Endothelial cell of umbilical vein (primary cell): Measurements from ENCODE around the gene C11orf21. TPM values are rescaled to one million over a fixed set of nuclear protein-coding genes. Genes with fewer than 3 reads are reported as not detected.

Experiments used
- BruUV-seq: library from RNA; stranded (reverse); fragments of 400-500 nt; replicated peaks from 2 replicates; lab custom pipeline; 2021; lab: Mats Ljungman, UMichigan
- CTCF ChIA-PET: fragments of 300-600, 350-600 bp; sonication (Branson Sonifier 250); formaldehyde crosslinking; loops from one replicate; lab custom pipeline; 2021; ENCODE audit warnings: antibody characterized with exemption, inconsistent platforms; lab: Charles Lee
- POLR2A ChIA-PET: fragments of 300-600, 350-600 bp; sonication (Branson Sonifier 250); formaldehyde crosslinking; loops from one replicate; lab custom pipeline; 2021; ENCODE audit warnings: antibody characterized with exemption, inconsistent platforms; lab: Charles Lee
- DNase-seq: peaks from one replicate; pipeline ENCODE4 v3.0.0-alpha.2; 2011; ENCODE audit warnings: low read depth, low spot score
- FAIRE-seq: peaks from 2 replicates; lab custom pipeline; 2011; peaks lifted over from hg19 to GRCh38; lab: Jason Lieb, UNC
- H2AFZ ChIP-seq: 2 replicates; pipeline ENCODE4 v1.6.0; 2012; ENCODE audit warnings: low read depth, low read length, control low read depth, inconsistent platforms
- H3K27ac ChIP-seq: 2 replicates; pipeline ENCODE4 v1.5.1; 2011; ENCODE audit warnings: low read depth, mild to moderate bottlenecking, control low read depth, low read length, moderate library complexity; ENCODE audit not compliant: insufficient read depth
- H3K27me3 ChIP-seq, 2 experiments: 2 replicates each; pipeline versions ENCODE4 v1.6.0 to v1.6.1; 2011; ENCODE audit warnings: low read length in 2 of 2, mixed read lengths in 1 of 2; ENCODE audit not compliant: control insufficient read depth in 2 of 2, insufficient read depth in 2 of 2
- H3K36me3 ChIP-seq, 2 experiments: 2 replicates in 1 of 2; 3 replicates in 1 of 2; pipeline ENCODE4 v1.5.1; 2011; ENCODE audit warnings: low read length in 2 of 2, mild to moderate bottlenecking in 1 of 2, moderate library complexity in 1 of 2; ENCODE audit not compliant: control insufficient read depth in 2 of 2, insufficient read depth in 2 of 2; ENCODE audit errors: extremely low read depth in 1 of 2
- H3K4me1 ChIP-seq: 3 replicates; pipeline ENCODE4 v1.5.1; 2011; ENCODE audit warnings: mild to moderate bottlenecking, low read length; ENCODE audit not compliant: control insufficient read depth, insufficient read depth; ENCODE audit errors: extremely low read depth
- H3K4me2 ChIP-seq: 2 replicates; pipeline ENCODE4 v1.6.1; 2011; ENCODE audit warnings: low read length, control low read depth, mixed read lengths; ENCODE audit not compliant: insufficient read depth
- H3K4me3 ChIP-seq, 3 experiments: fragments of 200-600 bp in 1 of 3; sonication (generic), shearing (Covaris generic) in 1 of 3; replicated peaks in 1 of 3; 2 replicates each; pipeline ENCODE4 v1.5.1; 2011 to 2016; ENCODE audit warnings: control low read depth in 3 of 3, low read length in 3 of 3, mild to moderate bottlenecking in 2 of 3, inconsistent platforms in 1 of 3, low read depth in 1 of 3, moderate library complexity in 1 of 3; ENCODE audit not compliant: insufficient read depth in 1 of 3
- H3K79me2 ChIP-seq: 2 replicates; pipeline ENCODE4 v1.6.0; 2012; ENCODE audit warnings: low read length, inconsistent platforms; ENCODE audit not compliant: control insufficient read depth, insufficient read depth
- H3K9ac ChIP-seq: replicated peaks from 2 replicates; pipeline ENCODE3; 2011; ENCODE audit warnings: low read length, control low read depth; ENCODE audit not compliant: insufficient read depth; ENCODE audit errors: extremely low read depth
- H3K9me1 ChIP-seq: replicated peaks from 3 replicates; pipeline ENCODE4 v1.6.0; 2011; ENCODE audit warnings: mild to moderate bottlenecking, low read length; ENCODE audit not compliant: control insufficient read depth, insufficient read depth; ENCODE audit errors: extremely low read depth
- H3K9me3 ChIP-seq: replicated peaks from 2 replicates; pipeline ENCODE4 v1.5.1; 2012; ENCODE audit warnings: low read length, inconsistent platforms; ENCODE audit not compliant: control insufficient read depth, insufficient read depth
- H4K20me1 ChIP-seq: replicated peaks from 2 replicates; pipeline ENCODE3; 2011; ENCODE audit warnings: mild to moderate bottlenecking, low read length; ENCODE audit not compliant: control insufficient read depth, insufficient read depth; ENCODE audit errors: extremely low read depth
- CTCF ChIP-seq, 2 donors: IDR thresholded peaks; 1 replicate in 1 of 2; 2 replicates in 1 of 2; pipeline ENCODE4 v1.5.1; 2011; ENCODE audit warnings: low read length in 2 of 2, mild to moderate bottlenecking in 2 of 2, moderate library complexity in 2 of 2, control low read depth in 1 of 2, inconsistent platforms in 1 of 2, low read depth in 1 of 2; ENCODE audit not compliant: insufficient read depth in 1 of 2; ENCODE audit errors: extremely low read depth in 1 of 2
- EZH2 ChIP-seq: IDR thresholded peaks from 2 replicates; pipeline ENCODE4 v1.6.1; 2012; ENCODE audit warnings: borderline replicate concordance, low read depth, mild to moderate bottlenecking, moderate library complexity, low read length, inconsistent platforms; ENCODE audit not compliant: severe bottlenecking
- FOS ChIP-seq: IDR thresholded peaks from 2 replicates; pipeline ENCODE4 v1.6.1; 2011; ENCODE audit warnings: mild to moderate bottlenecking, low read length, moderate library complexity, borderline replicate concordance; ENCODE audit not compliant: insufficient read depth
- JUN ChIP-seq: IDR thresholded peaks from 2 replicates; pipeline ENCODE4 v1.6.1; 2011; ENCODE audit warnings: borderline replicate concordance, low read depth; ENCODE audit not compliant: insufficient read length, insufficient read depth
- MAX ChIP-seq: IDR thresholded peaks from 2 replicates; pipeline ENCODE4 v1.6.1; 2011; ENCODE audit not compliant: insufficient read depth, insufficient read length
- MYC ChIP-seq: IDR thresholded peaks from one replicate; pipeline ENCODE4 v1.6.1; 2011; ENCODE audit warnings: mild to moderate bottlenecking, low read depth, low read length
- POLR2AphosphoS5 ChIP-seq: IDR thresholded peaks from 2 replicates; pipeline ENCODE4 v1.6.1; 2012; ENCODE audit warnings: low read depth, mild to moderate bottlenecking, control low read depth, low read length, moderate library complexity; ENCODE audit not compliant: insufficient read depth
- dilution Hi-C: fragments of 300-500 bp; cut with MboI; formaldehyde crosslinking; loops from one replicate; pipeline ENCODE4 v1.15.0; 2019; ENCODE audit warnings: low sequenced_read_pairs; ENCODE audit not compliant: extremely low pct_ligation_motif_present
- intact Hi-C: fragments of 100-400 bp; cut with micrococcal nuclease; formaldehyde crosslinking; loops from one replicate; pipeline ENCODE4 v1.10.0; 2022
- polyA plus RNA-seq, 4 experiments: library from polyadenylated mRNA; depleted of rRNA in 3 of 4; stranded (reverse) in 3 of 4; unstranded in 1 of 4; fragments of >200 nt; gene quantifications; 2 replicates each; pipeline versions ENCODE4 v1.2.1 to v1.2.3, GENCODE V29; 2011 to 2012; ENCODE audit warnings: missing spikeins in 1 of 4
- total RNA-seq: library from RNA; stranded (reverse); gene quantifications from 2 replicates; pipeline ENCODE4 v1.2.3, GENCODE V29; 2021

The C11orf21 gene
- total and polyA plus RNA-seq, 2 donors (not counting 3 experiments of a cell fraction or from before 2014, with no cell fraction given): not detected

GRCh38 chr11:2298131-2298794 lies 3.5 kb downstream of the C11orf21 start:
- no peak for DNase-seq
- no peak for FAIRE-seq
- H3K36me3 ChIP-seq: no peaks in the 10 kb centered on the region
- H3K9me3 ChIP-seq: no peaks in the 10 kb centered on the region
- H3K9me1 ChIP-seq: no peaks in the 10 kb centered on the region
- no peaks in the 10 kb centered on the region for H3K79me2 ChIP-seq
- intact Hi-C loops: no loop called here
- no peaks in the 10 kb centered on the region for H4K20me1 ChIP-seq
- POLR2A ChIA-PET: no interaction called here
- no peak overlapping the region for H2AFZ ChIP-seq
- CTCF ChIA-PET: interaction anchor here (1.4 to 2.3 kb wide), 3 partner anchors 10 to 122 kb away, joined by 5 to 10 read pairs (median 7); no protein-coding TSS in a partner anchor
- H3K9ac ChIP-seq: no peak overlapping the region
- no peak overlapping the region for H3K27ac ChIP-seq
- no peak overlapping the region for H3K4me3 ChIP-seq
- BruUV-seq: no TSS peak
- TF ChIP-seq EZH2 (no peak), JUN (no peak), FOS (no peak), CTCF (IDR thresholded peaks at IDR 0.05; ENCODE audit: extremely low read depth in 1 of 2, insufficient read depth in 1 of 2, low read depth in 1 of 2, low read length in 2 of 2) (no peak), MYC (no peak), POLR2AphosphoS5 (no peak), MAX (no peak)
- no peaks in the 10 kb centered on the region for H3K4me1 ChIP-seq
- H3K27me3 ChIP-seq: no peaks in the 10 kb centered on the region
- H3K4me2 ChIP-seq: no peak overlapping the region
- dilution Hi-C loops: no loop called here
